Measurements from ENCODE around the gene LRRN3. TPM values are rescaled to one million over a fixed set of nuclear protein-coding genes. Genes with fewer than 3 reads are reported as not detected.

Gene LRRN3
- total and polyA plus RNA-seq, 2 of the 8 experiments (the other 6 are each of a cell fraction or from before 2014, with no cell fraction given), result 0.20 to 0.32 TPM

DNA sequence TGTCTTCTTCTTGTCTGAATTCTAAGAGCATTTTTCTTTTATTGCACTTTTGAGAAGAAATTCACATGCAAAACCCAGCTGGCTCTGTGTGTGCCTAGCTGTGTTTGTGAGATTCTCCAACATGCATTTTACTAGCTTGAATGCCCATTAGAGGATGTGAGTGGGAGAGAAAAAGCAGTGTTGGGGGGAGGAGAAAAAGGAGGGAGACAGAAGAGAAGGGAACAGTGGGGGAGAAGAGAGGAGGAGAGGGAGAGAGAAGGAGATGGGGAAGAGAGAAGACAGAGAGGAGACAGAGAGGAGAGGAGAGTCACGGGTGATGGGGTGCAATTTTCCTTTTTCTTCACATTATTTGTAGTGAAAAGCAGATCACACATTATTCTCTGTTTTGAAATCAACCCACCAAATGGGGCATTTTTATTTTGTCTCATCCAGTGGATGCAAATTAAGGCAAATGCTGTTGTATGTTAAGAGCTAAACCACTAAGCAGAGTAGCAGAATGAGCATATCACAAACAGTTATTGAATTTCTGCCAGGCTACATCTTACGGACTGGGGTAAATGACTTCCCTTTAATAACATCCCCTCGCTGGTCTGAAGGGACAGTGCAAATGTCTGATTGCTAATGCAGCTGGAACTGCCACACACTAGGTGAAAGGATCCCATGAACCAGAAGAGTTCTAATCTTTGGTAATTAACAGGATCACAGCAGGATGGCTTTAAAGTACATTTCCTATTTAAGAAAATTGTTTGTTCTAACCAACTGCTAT, 849 bp downstream of the LRRN3 start:
- no peak overlapping the region for H2AFZ ChIP-seq (ENCODE audit: low read length)
- H2BK5ac ChIP-seq (ENCODE audit: low read depth, low read length), result no peak overlapping the region
- peaks cover 0 to 16% (median 12%) of the 10 kb centered on the region in 4 experiments; a peak in 4 of 7 replicates for H3K4me1 ChIP-seq (replicated peaks in 1 of 4; ENCODE audit: control insufficient read depth in 3 of 4, insufficient read depth in 4 of 4, low read length in 3 of 4)
- H2AK5ac ChIP-seq (ENCODE audit: low read depth, low read length), result no peak overlapping the region
- no peak overlapping the region for H4K8ac ChIP-seq (ENCODE audit: extremely low read depth, insufficient read depth, low read length)
- 0 out of 4 replicates have a peak overlapping the region, but pooled peaks of 1 of the 2 experiments have one; percentile 14 for H3K4me2 ChIP-seq (ENCODE audit: insufficient read depth in 1 of 2, low read depth in 2 of 2, low read length in 2 of 2)
- ChIA-PET CTCF (ENCODE audit: partially characterized antibody) (interaction anchor here (0.7 to 1.5 kb wide), 7 partner anchors 9 to 487 kb away, joined by 3 to 8 read pairs (median 3); no protein-coding TSS in a partner anchor), POLR2A (ENCODE audit: partially characterized antibody) (no interaction called here)
- H2BK20ac ChIP-seq (ENCODE audit: low read length), result no peak overlapping the region
- 64% methylated on average over 3 of the region's 3 CpGs; no CpG with 5 or more reads in 1 of the 2 experiments for WGBS, 2 experiments (ENCODE audit: extremely low coverage in 1 of 2, insufficient coverage in 1 of 2, insufficient read length in 1 of 2, insufficient replicate concordance in 2 of 2, low coverage in 1 of 2, low lambda C conversion rate in 2 of 2, missing lambda C conversion rate in 1 of 2)
- no peak overlapping the region for H4K5ac ChIP-seq (ENCODE audit: insufficient read length, low read depth, low read length)
- no peak overlapping the region for H3K23ac ChIP-seq (ENCODE audit: insufficient read length)
- no peak overlapping the region for H3K56ac ChIP-seq (replicated peaks; ENCODE audit: insufficient read length, low read depth, low read length)
- H3K27me3 ChIP-seq (replicated peaks in 1 of 4; ENCODE audit: control insufficient read depth in 3 of 4, extremely low read depth in 1 of 4, insufficient read depth in 3 of 4, low read length in 3 of 4), result no peaks in the 10 kb centered on the region
- DNase-seq (ENCODE audit: low read depth in 1 of 2, low spot score in 2 of 2), result no peak
- H3K18ac ChIP-seq (ENCODE audit: extremely low read depth, low read length), result no peak overlapping the region
- no peaks in the 10 kb centered on the region for H3K23me2 ChIP-seq (ENCODE audit: low read depth, low read length)
- no peak for FAIRE-seq
- no peaks in the 10 kb centered on the region for H3K79me1 ChIP-seq (ENCODE audit: low read depth, low read length)
- H3K4me3 ChIP-seq (ENCODE audit: extremely low read depth in 1 of 4, insufficient read depth in 2 of 4, low read depth in 3 of 4, low read length in 4 of 4), result no peak overlapping the region
- no peak overlapping the region for H3K9ac ChIP-seq (replicated peaks in 1 of 4; ENCODE audit: extremely low read depth in 1 of 4, low read depth in 3 of 4, low read length in 3 of 4)
- no peak overlapping the region for H3K27ac ChIP-seq (ENCODE audit: low read depth, low read length)
- H4K91ac ChIP-seq (replicated peaks; ENCODE audit: insufficient read length, low read length), result no peak overlapping the region
- H3K79me2 ChIP-seq (ENCODE audit: control insufficient read depth in 1 of 2, insufficient read depth in 2 of 2, low read length in 2 of 2), result no peaks in the 10 kb centered on the region
- H4K20me1 ChIP-seq (replicated peaks in 1 of 2; ENCODE audit: control insufficient read depth in 1 of 2, insufficient read depth in 2 of 2, low read length in 2 of 2), result no peaks in the 10 kb centered on the region
- no peaks in the 10 kb centered on the region for H3K36me3 ChIP-seq (ENCODE audit: control insufficient read depth in 2 of 4, insufficient read depth in 4 of 4, low read length in 3 of 4)
- H2BK120ac ChIP-seq (replicated peaks; ENCODE audit: low read depth, low read length), result no peak overlapping the region
- no peak overlapping the region for H3K4ac ChIP-seq (replicated peaks; ENCODE audit: insufficient read length, low read depth, low read length)
- no peaks in the 10 kb centered on the region for H3K9me3 ChIP-seq (ENCODE audit: insufficient read depth in 2 of 2, low read depth in 1 of 2, low read length in 1 of 2)
- H2BK15ac ChIP-seq (ENCODE audit: low read length), result no peak overlapping the region
- H2BK12ac ChIP-seq (ENCODE audit: low read depth, low read length), result no peak overlapping the region
- H3K14ac ChIP-seq (ENCODE audit: insufficient read length), result no peak overlapping the region
- no peak for TF ChIP-seq RAD21 (IDR thresholded peaks at IDR 0.05 in 1 of 2, conservative IDR thresholded peaks at IDR 0.05 in 1 of 2; ENCODE audit: low read depth in 2 of 2, low read length in 2 of 2)
- TF ChIP-seq ZNF274 (IDR thresholded peaks at IDR 0.05; ENCODE audit: borderline replicate concordance, extremely low read depth, low read length), result no peak
- TF ChIP-seq RXRA (IDR thresholded peaks at IDR 0.05; ENCODE audit: insufficient read depth, low read depth, low read length), result no peak

Measured in H1 (cell line).